ENCODE results near the gene ITGA7. TPM values are rescaled to one million over a fixed set of nuclear protein-coding genes. Genes with fewer than 3 reads are reported as not detected.

The ITGA7 gene
- total and polyA plus RNA-seq, 8 donors, result 10.3 to 62.4 (median 20.7) TPM

DNA sequence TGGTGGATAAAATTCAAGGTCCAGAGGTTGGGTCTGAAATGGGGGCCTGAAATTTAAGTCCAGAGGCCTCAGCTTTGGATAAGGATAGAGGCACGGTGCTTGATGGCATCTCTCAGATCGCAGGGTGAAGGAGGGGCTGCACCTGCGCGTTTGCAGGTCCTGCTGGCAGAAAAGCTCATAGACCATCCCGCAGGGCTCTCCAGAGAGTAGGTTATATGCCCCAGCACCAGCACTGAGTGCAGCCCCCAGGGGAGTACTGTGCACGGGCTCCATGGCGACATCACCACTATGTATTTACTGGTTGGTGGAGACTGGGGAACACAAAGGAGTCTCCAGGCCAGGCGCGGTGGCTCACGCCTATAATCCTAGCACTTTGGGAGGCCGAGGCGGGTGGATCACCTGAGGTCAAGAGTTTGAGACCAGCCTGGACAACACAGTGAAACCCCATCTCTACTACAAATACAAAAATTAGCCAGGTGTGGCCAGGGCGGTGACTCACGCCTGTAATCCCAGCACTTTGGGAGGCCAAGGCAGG, 25.4 kb upstream of the ITGA7 start:
- Histone ChIP-seq H3K4me3 (no peak overlapping the region), H3K36me3 (no peaks in the 10 kb centered on the region), H3K27me3 (no peaks in the 10 kb centered on the region), H3K4me1 (peaks cover 11 to 38% of the 10 kb centered on the region in 2 donors), H3K27ac (no peak overlapping the region), H3K9me3 (no peaks in the 10 kb centered on the region)
- DNase-seq, result no peak
- ATAC-seq, result no peak
- TF ChIP-seq, protein P1, sequence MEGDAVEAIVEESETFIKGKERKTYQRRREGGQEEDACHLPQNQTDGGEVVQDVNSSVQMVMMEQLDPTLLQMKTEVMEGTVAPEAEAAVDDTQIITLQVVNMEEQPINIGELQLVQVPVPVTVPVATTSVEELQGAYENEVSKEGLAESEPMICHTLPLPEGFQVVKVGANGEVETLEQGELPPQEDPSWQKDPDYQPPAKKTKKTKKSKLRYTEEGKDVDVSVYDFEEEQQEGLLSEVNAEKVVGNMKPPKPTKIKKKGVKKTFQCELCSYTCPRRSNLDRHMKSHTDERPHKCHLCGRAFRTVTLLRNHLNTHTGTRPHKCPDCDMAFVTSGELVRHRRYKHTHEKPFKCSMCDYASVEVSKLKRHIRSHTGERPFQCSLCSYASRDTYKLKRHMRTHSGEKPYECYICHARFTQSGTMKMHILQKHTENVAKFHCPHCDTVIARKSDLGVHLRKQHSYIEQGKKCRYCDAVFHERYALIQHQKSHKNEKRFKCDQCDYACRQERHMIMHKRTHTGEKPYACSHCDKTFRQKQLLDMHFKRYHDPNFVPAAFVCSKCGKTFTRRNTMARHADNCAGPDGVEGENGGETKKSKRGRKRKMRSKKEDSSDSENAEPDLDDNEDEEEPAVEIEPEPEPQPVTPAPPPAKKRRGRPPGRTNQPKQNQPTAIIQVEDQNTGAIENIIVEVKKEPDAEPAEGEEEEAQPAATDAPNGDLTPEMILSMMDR (IDR thresholded peaks at IDR 0.05), result no peak
- intact Hi-C loops (cut with DNase I), result no loop called here

- intact Hi-C loops (cut with DNase I), result no loop called here
- Histone ChIP-seq H3K27me3 (no peaks in the 10 kb centered on the region), H3K27ac (no peak overlapping the region), H3K4me3 (no peak overlapping the region), H3K4me1 (peaks cover 8 to 36% of the 10 kb centered on the region in 2 donors), H3K9me3 (no peaks in the 10 kb centered on the region), H3K36me3 (peaks cover 0 to under 1% of the 10 kb centered on the region in 2 donors)
- DNase-seq, result no peak
- TF ChIP-seq, protein P1 (IDR thresholded peaks at IDR 0.05), result no peak
- no peak for ATAC-seq
Observed at GRCh38 chr12:55732288-55732687, 24.6 kb upstream of the ITGA7 start.

- peak; percentile 52 for ATAC-seq
- no peaks in the 10 kb centered on the region for H3K9me3 ChIP-seq
- TF ChIP-seq, protein P1 (IDR thresholded peaks at IDR 0.05), result no peak
- H3K36me3 ChIP-seq, result peaks cover 0 to 22% of the 10 kb centered on the region in 2 donors
- peak in 2 of 4 donors; percentile 64 to 66 for DNase-seq
- no peaks in the 10 kb centered on the region for H3K27me3 ChIP-seq
- peak overlapping the region; percentile 78 to 93 for H3K4me3 ChIP-seq
- H3K4me1 ChIP-seq, result peaks cover 15 to 54% of the 10 kb centered on the region in 2 donors
- H3K27ac ChIP-seq, result peak overlapping the region; percentile 97 to 100
- intact Hi-C loops (cut with DNase I), result no loop called here
Observed at GRCh38 chr12:55729819-55730818, 22.4 kb upstream of the ITGA7 start.

DNA sequence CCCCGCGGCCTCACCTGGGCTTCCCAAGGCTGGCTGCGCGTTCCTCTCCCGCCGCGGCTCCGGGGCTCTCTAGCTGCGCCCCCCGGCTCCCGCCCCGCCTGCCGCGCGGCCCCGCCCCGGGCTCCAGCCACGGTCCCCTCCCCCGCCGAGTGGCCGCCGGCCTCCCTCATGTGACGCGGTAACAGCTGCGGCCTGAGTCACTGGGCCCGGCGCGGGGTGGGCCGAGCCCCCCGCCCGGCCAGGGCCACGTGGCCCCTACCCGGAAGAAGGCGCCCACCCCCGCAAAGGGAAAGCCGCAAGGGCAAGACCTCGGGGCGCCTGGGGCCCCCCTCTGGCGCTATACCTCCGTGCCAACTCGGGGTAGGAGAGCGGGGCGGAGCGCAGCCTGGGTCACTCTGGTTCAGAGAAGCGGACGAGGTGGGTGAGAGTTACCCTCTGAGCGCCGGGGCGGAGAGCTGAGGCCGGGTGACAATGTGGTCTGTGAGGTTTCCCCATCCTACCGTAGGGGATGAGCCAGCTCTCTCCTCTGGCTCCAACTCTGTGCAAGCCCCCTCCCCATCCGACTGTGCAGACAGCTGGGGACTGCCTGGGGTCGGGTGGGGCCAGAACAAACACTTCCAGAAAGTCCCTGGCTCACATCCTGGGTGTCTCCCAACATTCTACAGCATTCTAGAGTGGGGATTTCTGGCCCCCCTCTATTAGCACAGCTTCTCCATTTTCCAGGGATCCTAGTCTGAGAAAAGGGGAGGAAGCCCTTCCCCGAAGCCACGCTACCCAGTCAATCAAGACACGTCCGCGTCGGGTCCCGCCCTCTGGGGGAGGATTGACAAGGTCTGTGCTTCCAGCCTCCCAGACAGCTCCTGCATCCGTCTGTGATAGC, 21.5 kb upstream of the ITGA7 start, which contains the start of gene CD63:
Gene CD63, minus strand, starts transcription at position 71 of the 880 bp plus-strand sequence. CDS start 668 bp downstream, outside the sequence.
- peaks cover 0 to 31% of the 10 kb centered on the region in 2 donors for H3K36me3 ChIP-seq
- peaks cover 15 to 63% of the 10 kb centered on the region in 2 donors for H3K4me1 ChIP-seq
- DNase-seq (peak; percentile 87 to 98 (median 94)), ATAC-seq (peak; percentile 82)
- H3K27ac ChIP-seq, result peak within 1 kb of the TSS; percentile 97 to 100
- TF ChIP-seq, protein P1 (IDR thresholded peaks at IDR 0.05), result no peak
- intact Hi-C loops (cut with DNase I), result no loop called here
- H3K9me3 ChIP-seq, result no peaks in the 10 kb centered on the region
- H3K27me3 ChIP-seq, result no peaks in the 10 kb centered on the region
- H3K4me3 ChIP-seq, result peak within 1 kb of the TSS; percentile 78 to 93
